Activated CD4-positive, alpha-beta T cell treated with anti-CD3 and anti-CD28 coated beads for 48 hours (primary cell): ENCODE measurements around the gene GPR156.
"Not testable (repeated sequence)": the region's sequence is repeated elsewhere in the genome, so short reads cannot be mapped to it uniquely, and the experiment has no call there.

Experiments used
- DNase-seq: peaks from one replicate; pipeline ENCODE4 v3.0.0-alpha.2; 2020

Gene GPR156

GRCh38 chr3:120272286-120272685 lies 12.7 kb downstream of the GPR156 start:
- DNase-seq: no peak

GRCh38 chr3:120265989-120266388 lies 19.0 kb downstream of the GPR156 start:
- DNase-seq: no peak

- DNase-seq: no peak
Observed at GRCh38 chr3:120264963-120265362, 20.1 kb downstream of the GPR156 start.

DNA sequence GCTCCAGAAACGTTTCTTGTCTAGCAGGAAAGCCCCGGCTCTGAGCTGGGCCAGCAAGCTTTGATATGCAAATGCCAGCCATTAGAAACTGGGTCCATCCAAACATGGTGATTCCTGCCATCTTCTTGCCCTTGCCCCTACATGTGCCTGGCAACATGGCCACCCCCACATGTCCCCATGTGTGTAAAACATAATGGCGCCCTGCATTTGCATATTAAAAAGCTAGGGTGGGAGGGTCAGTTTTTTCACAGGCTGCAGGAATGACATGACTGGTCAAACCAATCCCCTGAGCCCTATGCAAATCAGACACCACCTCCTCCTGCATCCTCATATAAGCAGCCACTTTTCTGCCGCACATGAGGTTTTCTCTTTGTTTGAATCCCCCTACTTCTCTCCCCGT lies 21.2 kb downstream of the GPR156 start:
- no peak for DNase-seq

GRCh38 chr3:120258009-120258408 lies 27.0 kb downstream of the GPR156 start:
- no peak for DNase-seq

DNA sequence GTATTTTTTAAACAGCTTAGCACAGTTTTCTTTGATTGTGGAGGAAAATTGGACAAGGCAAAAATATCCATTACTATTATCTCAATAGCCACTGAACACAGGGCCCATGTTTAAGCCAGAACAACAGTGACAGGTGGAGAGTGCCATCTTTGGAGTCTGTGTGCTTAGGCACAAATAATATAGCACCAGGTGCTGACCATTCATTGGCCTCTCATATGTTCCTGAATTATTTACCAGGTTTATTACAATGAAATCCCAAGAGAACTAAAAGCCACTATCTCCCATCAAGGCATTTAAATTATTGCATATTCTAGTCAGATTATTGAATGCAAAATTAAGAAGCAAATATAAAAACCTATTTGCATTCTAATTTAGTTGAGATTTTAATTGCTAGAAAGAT lies 39.6 kb downstream of the GPR156 start:
- no peak for DNase-seq

GRCh38 chr3:120244834-120245225 lies 40.2 kb downstream of the GPR156 start:
- no peak for DNase-seq

- DNase-seq: no peak
Observed at GRCh38 chr3:120239644-120240043, 45.4 kb downstream of the GPR156 start.

- DNase-seq: no peak
Observed at GRCh38 chr3:120227710-120228347, 57.2 kb downstream of the GPR156 start.

DNA sequence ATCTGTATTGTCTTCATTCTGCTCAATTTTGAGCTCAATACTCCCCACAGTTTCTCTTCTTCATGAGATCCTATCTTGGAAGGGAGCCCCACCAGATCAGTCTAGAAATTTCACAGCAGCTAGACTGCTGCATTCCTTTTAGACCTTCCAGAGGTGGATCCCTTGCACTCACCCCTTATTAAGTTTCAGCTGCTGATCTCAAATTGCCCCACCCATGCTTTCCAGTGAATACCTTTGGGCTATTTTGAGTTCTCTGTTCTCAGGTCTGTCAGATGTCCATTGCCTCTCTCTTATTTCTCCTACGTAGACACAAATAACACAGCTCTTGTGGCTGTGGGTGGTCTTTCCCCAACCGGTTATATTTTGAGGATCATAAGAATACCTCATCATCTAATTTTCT lies 60.8 kb downstream of the GPR156 start:
- no peak for DNase-seq

DNA sequence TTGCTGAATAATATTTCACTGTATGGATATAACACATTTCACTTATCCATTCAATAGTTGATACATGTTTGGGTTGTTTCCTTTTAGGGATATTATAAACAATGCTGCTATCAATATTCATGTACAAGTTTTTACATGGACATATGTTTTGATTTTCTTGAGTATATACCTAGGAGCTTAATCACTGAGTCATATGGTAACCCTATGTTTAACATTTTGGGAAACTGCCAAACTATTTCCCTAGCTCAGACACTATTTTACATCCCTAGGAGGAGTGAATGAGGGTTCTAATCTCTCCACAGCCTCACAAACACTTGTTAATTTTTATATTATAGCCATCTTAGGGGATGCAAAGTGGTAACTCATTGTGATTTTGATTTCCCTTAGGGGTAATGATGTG lies 66.0 kb downstream of the GPR156 start:
- no peak for DNase-seq

DNA sequence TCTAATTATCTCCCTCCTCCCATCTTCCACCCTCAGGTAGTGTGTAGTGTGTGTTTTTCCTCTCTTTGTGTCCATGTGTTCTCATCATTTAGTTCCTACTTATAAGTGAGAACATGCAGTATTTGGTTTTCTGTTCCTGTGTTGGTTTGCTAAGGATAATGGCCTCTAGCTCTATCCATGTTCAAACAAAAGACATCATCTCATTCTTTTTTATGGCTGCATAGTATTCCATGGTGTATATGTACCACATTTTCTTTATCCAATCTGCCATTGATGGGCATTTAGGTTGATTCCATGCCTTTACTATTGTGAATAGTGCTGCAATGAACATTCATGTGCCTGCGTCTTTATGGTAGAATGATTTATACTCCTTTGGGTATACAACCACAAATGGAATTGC lies 68.4 kb downstream of the GPR156 start:
- DNase-seq: not testable (repeated sequence)

- DNase-seq: no peak
Observed at GRCh38 chr3:120214176-120214575, 70.8 kb downstream of the GPR156 start.

DNA sequence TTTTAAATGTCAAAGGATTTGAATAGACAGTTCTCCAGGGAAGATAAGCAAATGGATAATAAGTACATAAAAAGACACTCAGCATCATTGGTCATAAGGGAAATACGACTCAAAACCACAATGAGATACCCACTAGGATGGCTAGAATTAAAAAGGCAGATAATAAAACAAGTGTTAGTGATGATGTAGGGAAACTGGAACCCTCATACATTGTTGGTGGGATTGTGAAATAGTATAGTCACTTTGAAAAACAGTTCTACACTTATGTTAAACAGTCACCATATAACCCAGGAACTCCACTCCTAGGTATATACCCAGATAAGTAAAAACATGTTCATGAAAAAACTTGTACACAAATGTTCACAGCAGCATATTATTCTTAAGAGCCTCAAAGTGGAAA lies 72.5 kb downstream of the GPR156 start:
- DNase-seq: no peak

GRCh38 chr3:120209425-120209824 lies 75.6 kb downstream of the GPR156 start:
- no peak for DNase-seq

GRCh38 chr3:120204338-120204737 lies 80.7 kb downstream of the GPR156 start:
- DNase-seq: no peak

DNA sequence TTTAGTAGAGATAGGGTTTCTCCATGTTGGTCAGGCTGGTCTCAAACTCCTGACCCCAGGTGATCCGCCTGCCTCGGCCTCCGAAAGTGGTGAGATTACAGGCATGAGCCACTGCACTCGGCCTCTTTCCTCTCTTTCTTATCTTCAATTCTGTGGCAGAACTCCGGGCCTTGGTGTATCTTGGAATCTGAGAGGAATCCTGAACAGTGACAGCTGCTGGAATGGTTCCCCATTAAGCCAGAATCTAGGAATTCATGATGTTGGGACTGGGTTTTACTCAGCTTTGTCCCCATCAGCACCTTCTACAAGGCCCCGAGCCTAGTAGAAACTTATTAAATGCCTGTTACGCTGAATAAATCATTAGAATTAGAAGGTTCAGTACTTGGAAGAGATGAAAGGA lies 81.4 kb downstream of the GPR156 start:
- DNase-seq: no peak

DNA sequence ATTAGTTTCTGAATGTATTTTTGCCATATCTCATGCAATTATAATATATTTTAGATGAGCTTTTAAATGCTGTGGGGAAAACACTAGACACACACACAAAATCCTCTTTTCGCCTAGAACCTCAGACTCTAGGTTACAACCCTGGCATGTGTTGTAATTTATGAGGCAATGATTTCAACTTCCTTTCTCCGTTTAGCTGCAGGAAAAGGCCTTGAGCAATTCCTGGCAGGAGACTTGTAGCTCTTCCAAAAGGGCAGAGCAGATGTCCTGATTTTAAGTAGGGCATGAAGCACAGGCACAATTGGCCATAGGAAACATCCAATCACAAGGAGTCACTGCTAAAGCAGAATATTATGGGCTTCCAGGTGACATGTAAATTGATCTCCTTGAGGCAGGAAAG lies 82.0 kb downstream of the GPR156 start:
- DNase-seq: no peak

DNA sequence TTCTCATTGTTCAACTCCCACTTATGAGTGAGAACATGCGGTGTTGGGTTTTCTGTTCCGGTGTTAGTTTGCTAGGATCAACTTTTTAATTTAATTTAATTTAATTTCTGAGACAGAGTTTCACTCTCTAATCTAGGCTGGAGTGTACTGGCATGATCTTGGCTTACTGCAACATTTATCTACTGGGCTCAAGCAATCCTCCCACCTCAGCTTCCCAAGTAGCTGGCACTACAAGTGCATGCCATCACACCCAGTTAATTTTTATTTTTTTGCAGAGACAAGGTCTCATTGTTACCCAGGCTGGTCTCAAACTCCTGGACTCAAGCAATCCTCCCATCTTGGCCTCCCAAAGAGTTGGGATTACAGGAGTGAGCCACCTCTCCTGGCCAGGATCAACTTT lies 82.7 kb downstream of the GPR156 start:
- DNase-seq: no peak

DNA sequence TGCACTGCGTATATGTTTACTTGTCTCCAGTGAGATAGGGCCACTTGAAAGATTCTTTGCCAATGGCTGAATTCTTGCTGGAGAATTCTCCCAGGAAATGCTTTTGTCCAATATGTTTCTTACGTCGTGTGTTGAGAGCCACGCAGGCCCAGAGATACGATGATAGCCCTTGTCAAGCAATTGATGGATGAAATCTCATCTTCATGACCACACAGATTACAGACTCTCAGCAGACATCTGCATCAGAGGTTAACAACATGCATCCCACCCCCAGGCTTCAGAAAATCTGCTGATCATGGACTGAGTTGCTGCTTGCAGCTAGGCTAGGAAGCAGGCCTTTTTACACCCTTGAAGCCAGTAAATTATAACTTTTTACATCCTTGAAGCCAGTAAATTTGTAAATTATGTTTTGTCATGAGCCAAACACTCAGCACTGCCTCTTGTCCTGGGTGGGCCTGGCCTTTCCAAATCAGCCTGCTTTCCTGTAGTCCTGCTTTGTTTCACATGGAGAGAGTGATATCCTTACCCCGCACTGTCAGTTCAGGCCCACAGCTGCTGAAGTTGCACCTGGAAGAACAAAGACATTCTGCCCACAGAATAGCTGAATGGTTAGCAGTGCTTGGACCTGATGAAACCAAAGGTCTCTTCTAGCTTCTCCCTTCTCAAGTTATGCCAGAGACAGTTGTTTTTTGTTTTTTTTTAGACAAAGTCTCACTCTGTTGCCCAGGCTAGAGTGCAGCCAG lies 84.4 kb downstream of the GPR156 start:
- DNase-seq: no peak

- DNase-seq: no peak
Observed at GRCh38 chr3:120198305-120198878, 86.6 kb downstream of the GPR156 start.

DNA sequence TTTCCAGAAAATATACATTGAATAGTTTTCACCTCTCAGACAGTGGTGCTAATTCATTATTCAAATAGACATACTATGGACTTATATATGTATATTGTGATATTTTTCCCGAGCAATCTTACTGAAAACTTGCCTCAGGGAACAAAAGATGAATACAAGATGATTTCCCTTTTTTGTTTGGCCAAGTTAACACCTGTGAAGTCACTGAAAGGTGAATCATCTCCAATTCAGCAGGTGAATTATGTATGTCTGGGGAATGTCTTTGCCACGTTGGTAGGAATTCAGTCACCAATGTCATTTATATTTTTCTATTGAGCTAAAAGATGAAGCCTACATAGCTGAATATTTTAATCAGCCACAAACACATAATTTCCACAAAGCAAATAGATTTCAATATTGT lies 88.2 kb downstream of the GPR156 start:
- DNase-seq: no peak

DNA sequence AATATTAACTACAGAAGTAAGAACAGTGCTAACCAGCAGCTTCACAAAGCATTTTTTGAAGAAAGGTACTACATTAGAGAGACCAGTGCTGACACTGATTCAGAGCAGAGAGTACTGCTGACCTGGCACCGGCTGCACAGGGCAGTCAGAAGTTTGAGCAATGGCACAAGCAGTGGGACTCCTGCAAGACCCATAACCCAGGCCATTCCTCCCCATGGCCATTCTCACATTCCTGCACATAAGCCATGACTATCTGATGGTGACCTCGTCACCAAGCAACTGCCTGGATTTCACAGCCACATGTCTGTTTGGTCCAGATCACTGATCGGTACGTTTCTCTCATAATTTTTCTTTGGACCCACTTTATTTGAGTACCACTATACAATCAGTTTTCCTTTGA lies 88.7 kb downstream of the GPR156 start:
- no peak for DNase-seq

- no peak for DNase-seq
Observed at GRCh38 chr3:120193554-120193953, 91.5 kb downstream of the GPR156 start.

DNA sequence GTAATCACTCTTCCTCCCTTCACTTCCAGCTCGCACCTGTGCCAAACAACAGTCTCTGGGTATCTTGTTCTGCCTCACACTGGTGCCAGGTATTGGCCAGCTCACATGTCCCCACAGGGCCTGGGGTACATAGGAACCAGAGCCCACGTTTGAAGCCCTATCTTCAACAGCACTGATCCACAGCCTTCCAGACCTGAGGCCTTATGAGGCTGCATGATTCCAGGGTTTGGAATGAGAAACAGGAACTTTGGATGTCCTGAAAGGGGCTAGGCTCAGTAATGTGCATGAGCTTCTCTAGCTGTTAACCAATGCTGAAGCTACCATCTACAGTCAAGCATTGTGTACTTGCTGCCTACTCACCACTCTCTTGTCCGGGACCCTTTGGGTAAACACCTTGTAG lies 92.4 kb downstream of the GPR156 start:
- DNase-seq: no peak
